Heart left ventricle (tissue), 13 donors: ENCODE measurements around the gene ATP5MG.

ENCODE experiments used
- POLR2A ChIP-seq, 2 donors: fragments of 450-650 bp; IDR thresholded peaks; one replicate each; pipeline ENCODE4 v1.6.1; 2017; ENCODE audit warnings: antibody characterized with exemption in 2 of 2, mild to moderate bottlenecking in 2 of 2, moderate library complexity in 2 of 2
- TF ChIP-seq, protein P1 (sequence below), 12 donors: fragments of 200-600 bp; sonication (generic) in 4 of 12; IDR thresholded peaks; one replicate each; pipeline versions ENCODE4 v1.5.0 to v1.8.0; 2018 to 2022; ENCODE audit warnings: antibody characterized with exemption in 12 of 12, mild to moderate bottlenecking in 5 of 12
- donor health status: ischemic (EF 13 %, LVEDD 7.1; RV severe dilation, severe dysfunction).
- donor health status: DM: no; HTN: yes; CAD: no.
- donor health status: DM: no; HTN: no; CAD: no.
- donor health status: ischemic (EF 25% LVEDD 6.9; RV normal size, moderate dysfunction).
- donor health status: ischemic (EF 25% LVEDD 5.7; RV mildly dilated, moderate dysfunction).
- donor health status: ischemic (EF 35%, LVEDD 5.7; RV mildly dilated, moderate dysfunction).
- donor health status: nonischemic (EF 11% LVEDD 7.7; RV severe dilation, severe dysfunction).
- donor health status: DM: yes; HTN: yes; CAD: no.
- donor health status: PGD.
- donor health status: ischemic (EF 29% LVEDD 5.4; RV normal size, mild dysfunction).
- donor health status: nonischemic (EF 23%, LVEDD 6.1; RV moderate dilation, normal function).

DNA sequence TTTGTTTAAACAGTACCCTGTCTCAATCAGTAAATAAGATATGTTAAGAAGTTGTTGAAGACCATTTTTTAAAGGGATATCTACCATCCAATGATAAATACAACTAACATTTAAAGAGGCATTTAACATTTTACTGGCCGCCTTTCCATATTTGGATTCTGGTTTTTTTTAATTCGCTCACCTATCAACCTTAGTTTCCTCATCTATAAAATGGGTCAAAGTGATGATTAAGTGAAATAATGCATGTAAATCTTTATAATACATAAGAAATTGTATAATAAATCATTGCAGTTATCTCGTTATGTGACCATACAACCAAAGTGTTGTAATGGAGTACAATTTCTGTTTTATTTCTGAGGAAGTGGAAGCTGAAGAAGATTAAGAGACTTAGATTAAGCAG lies 17.7 kb upstream of the ATP5MG start:
- TF ChIP-seq, protein P1, sequence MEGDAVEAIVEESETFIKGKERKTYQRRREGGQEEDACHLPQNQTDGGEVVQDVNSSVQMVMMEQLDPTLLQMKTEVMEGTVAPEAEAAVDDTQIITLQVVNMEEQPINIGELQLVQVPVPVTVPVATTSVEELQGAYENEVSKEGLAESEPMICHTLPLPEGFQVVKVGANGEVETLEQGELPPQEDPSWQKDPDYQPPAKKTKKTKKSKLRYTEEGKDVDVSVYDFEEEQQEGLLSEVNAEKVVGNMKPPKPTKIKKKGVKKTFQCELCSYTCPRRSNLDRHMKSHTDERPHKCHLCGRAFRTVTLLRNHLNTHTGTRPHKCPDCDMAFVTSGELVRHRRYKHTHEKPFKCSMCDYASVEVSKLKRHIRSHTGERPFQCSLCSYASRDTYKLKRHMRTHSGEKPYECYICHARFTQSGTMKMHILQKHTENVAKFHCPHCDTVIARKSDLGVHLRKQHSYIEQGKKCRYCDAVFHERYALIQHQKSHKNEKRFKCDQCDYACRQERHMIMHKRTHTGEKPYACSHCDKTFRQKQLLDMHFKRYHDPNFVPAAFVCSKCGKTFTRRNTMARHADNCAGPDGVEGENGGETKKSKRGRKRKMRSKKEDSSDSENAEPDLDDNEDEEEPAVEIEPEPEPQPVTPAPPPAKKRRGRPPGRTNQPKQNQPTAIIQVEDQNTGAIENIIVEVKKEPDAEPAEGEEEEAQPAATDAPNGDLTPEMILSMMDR (IDR thresholded peaks at IDR 0.05), result no peak
- TF ChIP-seq POLR2A (IDR thresholded peaks at IDR 0.05), result no peak
